NT2/D1 (cell line): ENCODE results near the gene NEGR1.

Experiments
- YY1 ChIP-seq: IDR thresholded peaks from 2 replicates; pipeline ENCODE4 v1.6.1; 2011; ENCODE audit not compliant: insufficient read length, insufficient read depth
- ZNF274 ChIP-seq: IDR thresholded peaks from 2 replicates; pipeline ENCODE4 v1.6.1; 2011; ENCODE audit warnings: mild to moderate bottlenecking, low read depth, low read length

- TF ChIP-seq YY1 (no peak), ZNF274 (no peak)
Observed at GRCh38 chr1:71650119-71650518, 632.2 kb downstream of the NEGR1 start.
